ENCODE data around the gene YTHDC2. TPM values are rescaled to one million over a fixed set of nuclear protein-coding genes. Genes with fewer than 3 reads are reported as not detected.
"Not testable (repeated sequence)": the region's sequence is repeated elsewhere in the genome, so short reads cannot be mapped to it uniquely, and the experiment has no call there.

The YTHDC2 gene
- total RNA-seq, 6 experiments from 2014 or later, result 12.2 to 18.3 (median 15.7) TPM

GRCh38 chr5:113598150-113598549 is 84.7 kb downstream of the YTHDC2 start:
- peaks cover 0 to 7% (median 1%) of the 10 kb centered on the region in 4 donors for H3K36me3 ChIP-seq
- 92% methylated on average over 2 of the region's 2 CpGs for WGBS (ENCODE audit: insufficient coverage, low coverage, low lambda C conversion rate, missing lambda C conversion rate)
- no peak overlapping the region for H3K27ac ChIP-seq
- no peaks in the 10 kb centered on the region for H3K4me1 ChIP-seq
- no peak for TF ChIP-seq POLR2A (IDR thresholded peaks at IDR 0.05)
- no peak for TF ChIP-seq CTCF (IDR thresholded peaks at IDR 0.05)
- no peaks in the 10 kb centered on the region for H3K27me3 ChIP-seq
- no peaks in the 10 kb centered on the region for H3K9me3 ChIP-seq
- no peak for DNase-seq
- H3K4me3 ChIP-seq, result no peak overlapping the region
- intact Hi-C loops (cut with DNase I), result no loop called here
- ATAC-seq, result no peak

GRCh38 chr5:113598926-113599325 is 85.4 kb downstream of the YTHDC2 start:
- H3K27ac ChIP-seq, result no peak overlapping the region
- TF ChIP-seq CTCF (IDR thresholded peaks at IDR 0.05), result no peak
- no peak overlapping the region for H3K4me3 ChIP-seq
- peak in 2 of 4 donors; percentile 27 to 30 for ATAC-seq
- intact Hi-C loops (cut with DNase I), result no loop called here
- 67% methylated on average over 2 of the region's 2 CpGs for WGBS (ENCODE audit: insufficient coverage, low coverage, low lambda C conversion rate, missing lambda C conversion rate)
- peaks cover 0 to 2% (median 0%) of the 10 kb centered on the region in 4 donors for H3K36me3 ChIP-seq
- no peaks in the 10 kb centered on the region for H3K9me3 ChIP-seq
- no peaks in the 10 kb centered on the region for H3K4me1 ChIP-seq
- no peaks in the 10 kb centered on the region for H3K27me3 ChIP-seq
- no peak for DNase-seq

- 60% methylated on average over 4 of the region's 4 CpGs for WGBS (ENCODE audit: insufficient coverage, low coverage, low lambda C conversion rate, missing lambda C conversion rate)
- no peaks in the 10 kb centered on the region for H3K36me3 ChIP-seq
- no peak overlapping the region for H3K27ac ChIP-seq
- ATAC-seq, result no peak
- H3K4me1 ChIP-seq, result no peaks in the 10 kb centered on the region
- no peak overlapping the region for H3K4me3 ChIP-seq
- no peak for DNase-seq
- no peaks in the 10 kb centered on the region for H3K27me3 ChIP-seq
- no peak for TF ChIP-seq CTCF (IDR thresholded peaks at IDR 0.05)
- TF ChIP-seq POLR2A (IDR thresholded peaks at IDR 0.05), result no peak
- intact Hi-C loops (cut with DNase I), result loop anchor here in 1 of 2 donors (10.0 kb wide), 1 partner anchor 216 kb away; no protein-coding TSS in a partner anchor
- H3K9me3 ChIP-seq, result no peaks in the 10 kb centered on the region
These were observed 86.9 kb downstream of the YTHDC2 start for GRCh38 chr5:113600255-113600905.

GRCh38 chr5:113601423-113601822 is 87.9 kb downstream of the YTHDC2 start:
- TF ChIP-seq CTCF (IDR thresholded peaks at IDR 0.05) (no peak), POLR2A (IDR thresholded peaks at IDR 0.05) (no peak)
- H3K4me3 ChIP-seq, result no peak overlapping the region
- no peaks in the 10 kb centered on the region for H3K4me1 ChIP-seq
- H3K27ac ChIP-seq, result no peak overlapping the region
- ATAC-seq (peak; percentile 33 to 58 (median 36)), DNase-seq (no peak)
- no peaks in the 10 kb centered on the region for H3K9me3 ChIP-seq
- WGBS (ENCODE audit: insufficient coverage, low coverage, low lambda C conversion rate, missing lambda C conversion rate), result 36% methylated on average over 1 of the region's 1 CpG
- H3K27me3 ChIP-seq, result no peaks in the 10 kb centered on the region
- intact Hi-C loops (cut with DNase I), result loop anchor here in 1 of 2 donors (10.0 kb wide), 1 partner anchor 217 kb away; no protein-coding TSS in a partner anchor
- no peaks in the 10 kb centered on the region for H3K36me3 ChIP-seq

- ATAC-seq, H3K4me3 ChIP-seq, H3K27ac ChIP-seq, DNase-seq, H3K36me3 ChIP-seq, H3K9me3 ChIP-seq, H3K27me3 ChIP-seq, H3K4me1 ChIP-seq: not testable (repeated sequence)
- 84% methylated on average over 3 of the region's 4 CpGs for WGBS (ENCODE audit: insufficient coverage, low coverage, low lambda C conversion rate, missing lambda C conversion rate)
- intact Hi-C loops (cut with DNase I), result loop anchor here in 1 of 2 donors (10.0 kb wide), 1 partner anchor 218 kb away; no protein-coding TSS in a partner anchor
These were observed 89.8 kb downstream of the YTHDC2 start for GRCh38 chr5:113603246-113603645.
